ENCODE results near the gene CHRM4.

CHRM4 gene

GRCh38 chr11:46346886-46347636 lies 44.5 kb downstream of the CHRM4 start, which contains the start of gene DGKZ:
DGKZ (plus strand) TSS chr11:46347463; CDS start chr11:46347660, 197 bp downstream.
- peak; percentile 84 for DNase-seq

DNA sequence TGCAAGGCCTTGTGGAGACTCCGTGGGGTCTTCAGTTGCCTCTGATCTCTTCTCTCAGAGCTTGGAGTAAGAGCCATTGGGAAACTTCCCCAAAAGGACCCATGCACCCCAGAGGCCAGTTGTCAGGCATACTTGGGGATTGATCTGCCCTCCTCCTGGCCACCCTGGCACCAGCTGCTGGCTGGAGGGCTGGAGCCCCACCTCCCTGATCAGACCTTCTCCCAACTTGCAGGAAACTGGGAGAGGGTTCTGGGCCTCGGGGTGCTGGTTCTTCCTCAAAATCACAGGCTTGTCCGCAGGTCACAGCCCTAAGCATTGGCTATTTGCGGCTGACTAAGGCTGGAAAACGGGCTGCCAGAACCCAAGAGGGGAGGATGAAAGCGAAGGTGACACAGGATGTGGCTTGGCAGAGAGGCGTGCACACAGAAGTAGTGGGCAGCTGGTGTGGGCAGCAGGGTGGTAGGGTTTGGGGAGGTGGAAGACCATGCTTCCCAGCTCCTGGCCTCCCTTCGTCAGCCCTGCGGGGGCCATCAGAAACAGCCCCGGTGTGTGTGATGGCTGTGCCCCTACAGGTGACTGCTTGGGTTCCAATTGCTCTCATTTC lies 45.6 kb downstream of the CHRM4 start:
- no peak for DNase-seq

GRCh38 chr11:46345131-46345597 lies 46.4 kb downstream of the CHRM4 start:
- peak; percentile 50 for DNase-seq

GRCh38 chr11:46343520-46343919 lies 48.1 kb downstream of the CHRM4 start:
- DNase-seq, result no peak

DNA sequence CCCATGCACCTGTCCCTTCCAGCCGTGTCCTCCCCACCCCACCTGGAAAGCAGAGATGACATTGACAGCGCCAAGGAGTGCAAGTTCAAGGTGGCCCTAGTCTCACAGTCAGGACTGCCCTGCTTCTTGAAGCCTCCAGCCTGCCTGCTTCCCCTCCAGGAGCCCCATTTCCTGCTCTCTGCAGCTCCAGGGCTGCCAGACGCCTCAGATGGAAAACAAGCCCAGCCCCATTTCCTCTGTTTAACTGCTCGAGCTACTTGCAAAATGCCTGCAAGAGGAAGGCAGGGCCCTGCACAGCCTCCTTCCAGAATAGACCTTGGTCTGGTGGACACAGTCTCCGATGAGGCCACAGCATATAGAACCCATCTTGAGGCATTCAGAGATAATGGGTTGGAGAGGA lies 49.3 kb downstream of the CHRM4 start:
- no peak for DNase-seq

GRCh38 chr11:46341454-46341853 lies 50.1 kb downstream of the CHRM4 start:
- DNase-seq, result no peak

DNA sequence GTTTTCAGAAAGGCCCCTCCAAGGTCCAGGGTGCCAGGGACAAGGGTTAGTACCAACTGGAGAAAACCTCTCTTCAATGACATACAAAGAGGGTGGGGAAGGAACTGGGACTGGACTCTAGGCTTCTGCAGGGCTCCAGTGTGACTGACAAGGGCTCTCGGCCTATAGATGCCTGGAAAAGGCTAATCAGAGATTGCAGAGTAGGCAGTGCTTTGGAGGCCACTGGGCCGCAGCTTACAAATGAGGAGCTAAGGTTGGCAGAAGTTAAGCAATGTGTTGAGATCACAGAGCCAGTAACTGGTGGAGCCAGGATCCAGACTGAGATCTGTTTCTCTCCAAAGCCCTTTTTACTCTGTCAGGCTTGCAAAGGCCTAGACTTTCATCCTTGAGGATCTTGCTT lies 51.8 kb downstream of the CHRM4 start:
- DNase-seq, result no peak

GRCh38 chr11:46338988-46339666 lies 52.4 kb downstream of the CHRM4 start:
- no peak for DNase-seq

GRCh38 chr11:46338636-46338987 lies 53.0 kb downstream of the CHRM4 start:
- DNase-seq, result no peak

- DNase-seq, result no peak
Observed at GRCh38 chr11:46337626-46338345, 53.8 kb downstream of the CHRM4 start.

GRCh38 chr11:46336563-46337180 lies 54.9 kb downstream of the CHRM4 start:
- DNase-seq, result no peak

DNA sequence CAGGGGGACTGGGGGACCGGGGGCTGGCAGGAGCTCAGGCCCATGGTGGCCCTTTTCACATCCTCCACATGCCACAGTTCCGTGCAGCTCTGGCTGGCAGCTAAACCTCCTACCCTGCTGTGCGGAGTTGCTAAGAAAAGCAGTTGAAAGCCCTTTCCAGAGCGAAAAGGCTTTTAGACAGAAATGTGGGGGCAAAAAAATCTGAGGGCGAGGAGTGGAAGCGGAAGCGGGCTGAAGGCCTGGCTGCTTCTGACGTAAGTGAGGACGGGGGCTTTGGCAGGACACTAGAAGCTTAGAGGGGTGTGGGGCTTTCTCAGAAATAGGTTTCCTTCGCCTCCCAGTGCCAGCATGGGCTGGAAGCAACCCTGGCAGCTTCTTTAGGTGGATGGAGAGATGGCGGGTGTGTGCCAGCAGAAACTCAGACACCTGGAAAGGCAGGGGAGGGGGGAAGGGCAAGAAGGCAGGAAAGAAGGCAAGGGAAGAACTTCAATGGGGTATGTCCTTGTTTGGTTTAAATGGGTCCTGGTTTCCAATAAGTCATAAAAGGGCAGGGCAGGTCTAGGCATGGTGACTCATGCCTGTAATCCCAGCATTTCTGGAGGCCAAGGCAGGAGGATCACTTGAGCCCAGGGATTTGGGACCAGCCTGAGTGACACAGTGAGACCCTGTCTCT lies 55.5 kb downstream of the CHRM4 start:
- DNase-seq, result no peak

- no peak for DNase-seq
Observed at GRCh38 chr11:46335271-46335670, 56.3 kb downstream of the CHRM4 start.

DNA sequence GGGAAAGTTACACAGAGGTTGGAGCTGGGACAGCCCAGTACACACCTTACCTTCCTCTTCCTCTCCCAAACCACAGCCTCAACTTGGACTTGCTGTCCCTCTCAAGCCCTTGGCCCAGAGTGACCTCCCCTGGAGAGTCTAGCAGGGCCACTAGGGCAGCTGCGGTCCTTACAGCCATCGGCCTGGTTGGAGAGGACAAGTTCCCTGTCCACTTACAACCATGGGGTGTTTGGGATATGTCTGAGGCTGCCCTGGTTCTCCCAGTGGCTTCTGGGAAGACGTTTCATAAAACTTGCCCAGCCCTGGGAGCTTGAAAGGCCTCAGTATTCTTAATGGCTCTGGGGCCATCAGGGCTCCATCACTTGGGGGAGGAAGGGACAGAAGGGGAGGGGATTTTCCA lies 57.4 kb downstream of the CHRM4 start:
- no peak for DNase-seq
